ENCODE measurements around the gene SENP1.
"Not testable (repeated sequence)": the region's sequence is repeated elsewhere in the genome, so short reads cannot be mapped to it uniquely, and the experiment has no call there.

The SENP1 gene

GRCh38 chr12:48111312-48111693 is 5.4 kb upstream of the SENP1 start:
- not testable (repeated sequence) for DNase-seq (ENCODE audit: low spot score)

- peak; percentile 41 for DNase-seq (ENCODE audit: low spot score)
Observed at GRCh38 chr12:48110691-48111311, 4.9 kb upstream of the SENP1 start.

GRCh38 chr12:48109424-48109823 is 3.5 kb upstream of the SENP1 start:
- peak; percentile 35 for DNase-seq (ENCODE audit: low spot score)

- DNase-seq (ENCODE audit: low spot score), result peak; percentile 72
Observed at GRCh38 chr12:48106681-48107613, 1.1 kb upstream of the SENP1 start.

- no peak for DNase-seq (ENCODE audit: low spot score)
Observed at GRCh38 chr12:48105321-48105866, 485 bp downstream of the SENP1 start.

GRCh38 chr12:48104531-48104930 is 1.3 kb downstream of the SENP1 start:
- DNase-seq (ENCODE audit: low spot score), result peak; percentile 10

GRCh38 chr12:48092611-48093010 is 13.3 kb downstream of the SENP1 start:
- no peak for DNase-seq (ENCODE audit: low spot score)

GRCh38 chr12:48086327-48086726 is 19.6 kb downstream of the SENP1 start:
- DNase-seq (ENCODE audit: low spot score), result no peak

GRCh38 chr12:48084841-48085460 is 20.9 kb downstream of the SENP1 start:
- no peak for DNase-seq (ENCODE audit: low spot score)

GRCh38 chr12:48084066-48084465 is 21.8 kb downstream of the SENP1 start:
- no peak for DNase-seq (ENCODE audit: low spot score)

- no peak for DNase-seq (ENCODE audit: low spot score)
Observed at GRCh38 chr12:48080821-48081220, 25.1 kb downstream of the SENP1 start.

GRCh38 chr12:48080285-48080684 is 25.6 kb downstream of the SENP1 start:
- no peak for DNase-seq (ENCODE audit: low spot score)

GRCh38 chr12:48078901-48079300 is 27.0 kb downstream of the SENP1 start:
- no peak for DNase-seq (ENCODE audit: low spot score)

- DNase-seq (ENCODE audit: low spot score), result no peak
Observed at GRCh38 chr12:48077111-48077510, 28.8 kb downstream of the SENP1 start.

- no peak for DNase-seq (ENCODE audit: low spot score)
Observed at GRCh38 chr12:48075832-48076231, 30.0 kb downstream of the SENP1 start.

- no peak for DNase-seq (ENCODE audit: low spot score)
Observed at GRCh38 chr12:48074266-48074665, 31.6 kb downstream of the SENP1 start.

- no peak for DNase-seq (ENCODE audit: low spot score)
Observed at GRCh38 chr12:48072266-48072665, 33.6 kb downstream of the SENP1 start.

- DNase-seq (ENCODE audit: low spot score), result no peak
Observed at GRCh38 chr12:48071808-48072207, 34.1 kb downstream of the SENP1 start.

- no peak for DNase-seq (ENCODE audit: low spot score)
Observed at GRCh38 chr12:48070731-48071130, 35.1 kb downstream of the SENP1 start.

GRCh38 chr12:48070033-48070432 is 35.8 kb downstream of the SENP1 start:
- no peak for DNase-seq (ENCODE audit: low spot score)

- DNase-seq (ENCODE audit: low spot score), result peak; percentile 63
Observed at GRCh38 chr12:48069241-48069640, 36.6 kb downstream of the SENP1 start.

- DNase-seq (ENCODE audit: low spot score), result no peak
Observed at GRCh38 chr12:48068457-48068856, 37.4 kb downstream of the SENP1 start.

All from kidney tubule cell (primary cell).